Smooth muscle cell (in vitro differentiated cells): ENCODE data around the gene HOXD10. TPM values are rescaled to one million over a fixed set of nuclear protein-coding genes. Genes with fewer than 3 reads are reported as not detected.

Source experiments
- DNase-seq: peaks from one replicate; lab custom pipeline; 2025; ENCODE audit not compliant: unreplicated experiment; lab: John Stamatoyannopoulos, UW
- H2AFZ ChIP-seq: fragments of 200-600 bp; sonication (generic); 2 replicates; pipeline ENCODE4 v1.6.0; 2016; ENCODE audit warnings: antibody characterized with exemption, low read depth, mild to moderate bottlenecking
- H3F3A ChIP-seq: fragments of 200-600 bp; sonication (generic); 2 replicates; pipeline ENCODE4 v1.6.0; 2017; ENCODE audit warnings: antibody characterized with exemption, low read depth
- H3K27ac ChIP-seq: fragments of 200-600 bp; sonication (generic); 2 replicates; pipeline ENCODE4 v1.5.1; 2016; ENCODE audit warnings: low read depth, mild to moderate bottlenecking
- H3K27me3 ChIP-seq: fragments of 200-600 bp; sonication (generic); 2 replicates; pipeline ENCODE4 v1.6.1; 2016; ENCODE audit warnings: low read depth, mild to moderate bottlenecking
- H3K36me3 ChIP-seq: fragments of 200-600 bp; sonication (generic); 2 replicates; pipeline ENCODE4 v1.5.1; 2016; ENCODE audit warnings: low read depth
- H3K4me1 ChIP-seq: fragments of 200-600 bp; sonication (generic); 2 replicates; pipeline ENCODE4 v1.5.1; 2016; ENCODE audit warnings: low read depth
- H3K4me2 ChIP-seq: fragments of 200-600 bp; sonication (generic); 2 replicates; pipeline ENCODE4 v1.6.0; 2016; ENCODE audit warnings: mild to moderate bottlenecking
- H3K4me3 ChIP-seq: fragments of 200-600 bp; sonication (generic); 2 replicates; pipeline ENCODE4 v1.5.1; 2016; ENCODE audit warnings: mild to moderate bottlenecking
- H3K79me2 ChIP-seq: fragments of 200-600 bp; sonication (generic); 2 replicates; pipeline ENCODE4 v1.6.0; 2016; ENCODE audit warnings: low read depth, mild to moderate bottlenecking
- H3K9ac ChIP-seq: fragments of 200-600 bp; sonication (generic); 2 replicates; pipeline ENCODE4 v1.6.0; 2016; ENCODE audit warnings: low read depth
- H3K9me3 ChIP-seq: fragments of 200-600 bp; sonication (generic); replicated peaks from 2 replicates; pipeline ENCODE4 v1.5.1; 2016; ENCODE audit warnings: low read depth
- H4K20me1 ChIP-seq: fragments of 200-600 bp; sonication (generic); 2 replicates; pipeline ENCODE4 v1.6.0; 2016; ENCODE audit warnings: low read depth
- CTCF ChIP-seq: fragments of 200-600 bp; sonication (generic); IDR thresholded peaks from 2 replicates; pipeline ENCODE4 v1.5.1; 2017; ENCODE audit warnings: borderline replicate concordance, mild to moderate bottlenecking, antibody characterized with exemption; ENCODE audit not compliant: insufficient read depth, poor library complexity, severe bottlenecking
- WGBS: methylation state at CpG from one replicate; pipeline ENCODE4 v1.1.7; 2016; ENCODE audit warnings: low lambda C conversion rate; 5-methylcytosine and 5-hydroxymethylcytosine counted together
- polyA plus RNA-seq: library from polyadenylated mRNA; unstranded; fragments of >200 nt; fragmentation: Nextera tagmentation; extraction: Ambion mirVana; gene quantifications from 2 replicates; pipeline ENCODE4 v1.2.1, GENCODE V29; 2016
- total RNA-seq: library from RNA; depleted of rRNA; stranded (reverse); fragments of >200 nt; gene quantifications from 2 replicates; pipeline ENCODE4 v1.2.3, GENCODE V29; 2014

The HOXD10 gene
- total and polyA plus RNA-seq, 2 experiments from 2014 or later = 9.9 to 11.4 TPM

- Histone ChIP-seq H3K4me1 (peaks cover 7% of the 10 kb centered on the region), H3K27ac (no peak overlapping the region), H3K4me2 (peak overlapping the region; percentile 84), H3F3A (no peaks in the 10 kb centered on the region), H3K9me3 (no peaks in the 10 kb centered on the region), H3K4me3 (peak overlapping the region; percentile 37), H4K20me1 (no peaks in the 10 kb centered on the region), H2AFZ (peak overlapping the region; percentile 11), H3K79me2 (no peaks in the 10 kb centered on the region), H3K36me3 (no peaks in the 10 kb centered on the region), H3K27me3 (peaks cover 98% of the 10 kb centered on the region), H3K9ac (no peak overlapping the region)
- no peak for DNase-seq
- TF ChIP-seq CTCF = no peak
- WGBS = 9% methylated on average over 33 of the region's 33 CpGs
These were observed 15.9 kb downstream of the HOXD10 start for GRCh38 chr2:176132205-176133171.

GRCh38 chr2:176133389-176133788 lies 16.8 kb downstream of the HOXD10 start:
- Histone ChIP-seq H2AFZ (no peak overlapping the region), H3K27ac (no peak overlapping the region), H3K4me3 (no peak overlapping the region), H4K20me1 (no peaks in the 10 kb centered on the region), H3K27me3 (peaks cover 98% of the 10 kb centered on the region), H3K36me3 (no peaks in the 10 kb centered on the region), H3K9ac (no peak overlapping the region), H3F3A (no peaks in the 10 kb centered on the region), H3K4me1 (peaks cover 7% of the 10 kb centered on the region), H3K9me3 (no peaks in the 10 kb centered on the region), H3K4me2 (no peak overlapping the region), H3K79me2 (no peaks in the 10 kb centered on the region)
- no peak for DNase-seq
- TF ChIP-seq CTCF = no peak

GRCh38 chr2:176134035-176134434 lies 17.5 kb downstream of the HOXD10 start:
- Histone ChIP-seq H3K4me2 (no peak overlapping the region), H3K9ac (no peak overlapping the region), H3K27ac (no peak overlapping the region), H3K27me3 (peaks cover 98% of the 10 kb centered on the region), H4K20me1 (no peaks in the 10 kb centered on the region), H3K79me2 (no peaks in the 10 kb centered on the region), H3K4me1 (peaks cover 7% of the 10 kb centered on the region), H2AFZ (no peak overlapping the region), H3K9me3 (no peaks in the 10 kb centered on the region), H3K36me3 (no peaks in the 10 kb centered on the region), H3F3A (no peaks in the 10 kb centered on the region), H3K4me3 (no peak overlapping the region)
- DNase-seq = no peak
- TF ChIP-seq CTCF = no peak
- 26% methylated on average over 4 of the region's 4 CpGs for WGBS

- H3K4me2 ChIP-seq = no peak overlapping the region
- H3F3A ChIP-seq = no peaks in the 10 kb centered on the region
- H2AFZ ChIP-seq = no peak overlapping the region
- peaks cover 98% of the 10 kb centered on the region for H3K27me3 ChIP-seq
- H3K9me3 ChIP-seq = no peaks in the 10 kb centered on the region
- no peak overlapping the region for H3K27ac ChIP-seq
- no peak overlapping the region for H3K9ac ChIP-seq
- no peaks in the 10 kb centered on the region for H4K20me1 ChIP-seq
- H3K79me2 ChIP-seq = no peaks in the 10 kb centered on the region
- DNase-seq = no peak
- no peak overlapping the region for H3K4me3 ChIP-seq
- TF ChIP-seq CTCF = no peak
- H3K4me1 ChIP-seq = no peaks in the 10 kb centered on the region
- H3K36me3 ChIP-seq = no peaks in the 10 kb centered on the region
These were observed 18.5 kb downstream of the HOXD10 start for GRCh38 chr2:176135035-176135440.
